WI38 (cell line): Measurements from ENCODE around the gene SLC6A12.

ENCODE experiments used
- H3K4me3 ChIP-seq: 2 replicates; pipeline ENCODE4 v1.5.1; 2011; ENCODE audit warnings: low read depth, mild to moderate bottlenecking, control low read depth, low read length
- CTCF ChIP-seq: IDR thresholded peaks from 2 replicates; pipeline ENCODE4 v1.5.1; 2012; ENCODE audit warnings: low read depth, mild to moderate bottlenecking, control low read depth, low read length

The SLC6A12 gene

GRCh38 chr12:145369-145960, 68.5 kb downstream of the SLC6A12 start:
- TF ChIP-seq CTCF, result no peak
- H3K4me3 ChIP-seq, result no peak overlapping the region

GRCh38 chr12:144650-145284, 69.2 kb downstream of the SLC6A12 start:
- no peak for TF ChIP-seq CTCF
- H3K4me3 ChIP-seq, result no peak overlapping the region

GRCh38 chr12:143964-144649, 69.8 kb downstream of the SLC6A12 start:
- TF ChIP-seq CTCF, result no peak
- H3K4me3 ChIP-seq, result no peak overlapping the region

- no peak overlapping the region for H3K4me3 ChIP-seq
- no peak for TF ChIP-seq CTCF
Observed at GRCh38 chr12:140162-140561, 73.8 kb downstream of the SLC6A12 start.
